HG02938 (cell line): ENCODE measurements around the gene ESYT2.

Experiments used
- ATAC-seq: cut with Tn5 transposase; IDR thresholded peaks from one replicate; pipeline ENCODE4 v1.9.1; 2021; ENCODE audit warnings: mild to moderate bottlenecking, moderate library complexity; ENCODE audit not compliant: unreplicated experiment

Gene ESYT2

GRCh38 chr7:158805937-158806336 is 23.4 kb downstream of the ESYT2 start:
- ATAC-seq: no peak

GRCh38 chr7:158805414-158805813 is 23.9 kb downstream of the ESYT2 start:
- ATAC-seq: no peak

- ATAC-seq: no peak
Measured at GRCh38 chr7:158804335-158804734, 25.0 kb downstream of the ESYT2 start.

GRCh38 chr7:158803367-158803969 is 25.8 kb downstream of the ESYT2 start:
- ATAC-seq: no peak

- no peak for ATAC-seq
Measured at GRCh38 chr7:158802535-158803366, 26.6 kb downstream of the ESYT2 start.

- ATAC-seq: no peak
Measured at GRCh38 chr7:158798741-158799140, 30.6 kb downstream of the ESYT2 start.

GRCh38 chr7:158796667-158797066 is 32.6 kb downstream of the ESYT2 start:
- no peak for ATAC-seq

GRCh38 chr7:158795272-158795671 is 34.0 kb downstream of the ESYT2 start:
- no peak for ATAC-seq

GRCh38 chr7:158791107-158791506 is 38.2 kb downstream of the ESYT2 start:
- no peak for ATAC-seq

- ATAC-seq: no peak
Measured at GRCh38 chr7:158789842-158790241, 39.5 kb downstream of the ESYT2 start.

GRCh38 chr7:158786898-158787297 is 42.4 kb downstream of the ESYT2 start:
- ATAC-seq: no peak

GRCh38 chr7:158784270-158784669 is 45.0 kb downstream of the ESYT2 start:
- ATAC-seq: no peak

- ATAC-seq: no peak
Measured at GRCh38 chr7:158783595-158783994, 45.7 kb downstream of the ESYT2 start.

GRCh38 chr7:158782761-158783401 is 46.4 kb downstream of the ESYT2 start:
- no peak for ATAC-seq

- no peak for ATAC-seq
Measured at GRCh38 chr7:158781974-158782664, 47.2 kb downstream of the ESYT2 start.

- no peak for ATAC-seq
Measured at GRCh38 chr7:158781217-158781973, 47.9 kb downstream of the ESYT2 start.

- ATAC-seq: no peak
Measured at GRCh38 chr7:158779061-158780000, 50.0 kb downstream of the ESYT2 start.

- no peak for ATAC-seq
Measured at GRCh38 chr7:158778471-158778870, 50.8 kb downstream of the ESYT2 start.

- no peak for ATAC-seq
Measured at GRCh38 chr7:158777793-158778192, 51.5 kb downstream of the ESYT2 start.

- no peak for ATAC-seq
Measured at GRCh38 chr7:158776474-158776873, 52.8 kb downstream of the ESYT2 start.
